ENCODE data around the gene BMP7. TPM values are rescaled to one million over a fixed set of nuclear protein-coding genes. Genes with fewer than 3 reads are reported as not detected.

The BMP7 gene
- total and polyA plus RNA-seq, 9 donors, result 0.07 to 19.4 (median 0.83) TPM

DNA sequence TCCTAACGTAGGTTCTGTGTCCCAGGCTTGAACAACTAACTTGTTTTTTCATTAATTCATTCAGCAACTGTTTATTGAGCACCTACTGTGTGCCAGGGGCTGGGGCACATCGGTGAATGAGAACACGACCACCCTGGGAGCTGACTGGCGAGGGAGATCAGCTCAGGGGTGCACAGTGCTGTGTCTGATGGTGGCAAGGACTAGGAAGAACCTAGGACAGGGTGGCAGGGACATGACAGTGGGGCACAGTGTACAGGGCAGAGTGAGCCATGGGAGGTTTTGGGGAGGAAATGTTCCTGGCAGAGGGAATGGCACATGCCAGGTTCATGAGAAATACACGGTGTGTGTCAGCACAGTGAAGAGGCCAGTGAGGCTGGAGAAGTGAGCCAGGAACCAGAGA, 76.7 kb downstream of the BMP7 start:
- no peak overlapping the region for H3K4me3 ChIP-seq
- no peaks in the 10 kb centered on the region for H3K27me3 ChIP-seq
- H3K27ac ChIP-seq, result no peak overlapping the region
- DNase-seq, result no peak
- TF ChIP-seq CTCF (IDR thresholded peaks at IDR 0.05) (no peak), POLR2A (IDR thresholded peaks at IDR 0.05) (no peak), EP300 (IDR thresholded peaks at IDR 0.05) (no peak)
- 82 to 87% (median 84%) methylated on average over 5 of the region's 5 CpGs for WGBS, 3 donors
- H3K9me3 ChIP-seq, result no peaks in the 10 kb centered on the region
- no peaks in the 10 kb centered on the region for H3K4me1 ChIP-seq (ENCODE audit: insufficient read depth)
- intact Hi-C loops (cut with DNase I), result no loop called here
- H3K36me3 ChIP-seq, result no peaks in the 10 kb centered on the region

GRCh38 chr20:57188576-57189079, 77.8 kb downstream of the BMP7 start:
- H3K9me3 ChIP-seq, result no peaks in the 10 kb centered on the region
- no peaks in the 10 kb centered on the region for H3K36me3 ChIP-seq
- TF ChIP-seq CTCF (IDR thresholded peaks at IDR 0.05), result no peak
- TF ChIP-seq EP300 (IDR thresholded peaks at IDR 0.05), result no peak
- no peak for TF ChIP-seq POLR2A (IDR thresholded peaks at IDR 0.05)
- H3K4me3 ChIP-seq, result no peak overlapping the region
- WGBS, 3 donors, result 76 to 81% (median 79%) methylated on average over 6 of the region's 6 CpGs
- H3K27ac ChIP-seq, result no peak overlapping the region
- no peak for DNase-seq
- no peaks in the 10 kb centered on the region for H3K27me3 ChIP-seq
- intact Hi-C loops (cut with DNase I), result no loop called here
- no peaks in the 10 kb centered on the region for H3K4me1 ChIP-seq (ENCODE audit: insufficient read depth)

DNA sequence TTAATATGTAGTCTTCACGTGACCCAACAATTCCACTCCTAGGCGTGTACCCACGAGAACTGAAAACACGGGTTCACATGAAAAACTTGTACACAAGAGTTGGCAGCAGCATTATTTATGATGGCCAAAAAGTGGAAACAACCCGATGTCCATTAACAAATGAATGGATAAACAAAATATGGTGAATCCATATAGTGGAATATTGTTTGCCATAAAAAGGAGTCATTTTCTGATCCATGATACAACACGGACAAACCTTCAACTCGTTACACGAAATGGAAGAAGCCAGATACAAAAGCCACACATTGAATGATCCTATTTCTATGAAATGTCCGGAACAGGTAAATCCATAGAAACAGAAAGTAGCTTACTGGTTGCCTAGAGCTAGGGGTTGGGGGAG, 78.4 kb downstream of the BMP7 start:
- intact Hi-C loops (cut with DNase I), result no loop called here

DNA sequence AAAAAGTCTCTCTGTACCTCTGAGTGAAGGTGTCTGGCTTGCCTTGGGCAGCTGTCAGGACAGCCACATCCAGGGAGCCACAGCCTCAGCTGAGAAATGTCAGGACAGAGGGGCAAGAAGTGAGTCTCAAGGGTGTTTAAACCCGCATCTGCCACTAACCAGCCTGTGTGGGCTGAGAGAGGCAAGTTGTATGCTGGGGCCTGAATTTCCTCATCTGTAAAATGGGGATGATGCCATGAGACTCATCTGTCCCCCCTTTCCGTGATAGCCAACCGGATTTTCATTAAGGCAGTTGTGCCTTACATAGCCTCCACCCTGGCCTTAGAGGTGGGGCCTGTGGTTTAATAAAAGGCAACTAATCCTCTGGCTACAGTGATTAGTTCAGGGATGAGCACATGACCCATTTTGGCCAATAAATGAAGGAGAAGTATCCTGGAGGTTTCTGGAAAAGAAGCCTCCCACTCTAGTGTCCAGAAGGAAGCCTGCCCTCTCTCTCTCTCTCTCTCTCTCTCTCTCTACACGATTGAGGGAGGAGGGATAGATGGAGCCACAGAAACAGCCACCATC, 79.3 kb downstream of the BMP7 start:
- intact Hi-C loops (cut with DNase I), result no loop called here
- TF ChIP-seq CTCF (IDR thresholded peaks at IDR 0.05) (no peak), POLR2A (IDR thresholded peaks at IDR 0.05) (no peak)
- no peak overlapping the region for H3K4me3 ChIP-seq

More for the DNA sequence above, 78.4 kb downstream of the BMP7 start:
- no peak for DNase-seq
- TF ChIP-seq EP300 (IDR thresholded peaks at IDR 0.05), result no peak
- TF ChIP-seq CTCF (IDR thresholded peaks at IDR 0.05), result no peak
- no peak for TF ChIP-seq POLR2A (IDR thresholded peaks at IDR 0.05)
- WGBS, 3 donors, result 83 to 94% (median 89%) methylated on average over 9 of the region's 9 CpGs
- H3K4me1 ChIP-seq (ENCODE audit: insufficient read depth), result no peaks in the 10 kb centered on the region
- no peak overlapping the region for H3K27ac ChIP-seq
- H3K4me3 ChIP-seq, result no peak overlapping the region
- no peaks in the 10 kb centered on the region for H3K9me3 ChIP-seq
- no peaks in the 10 kb centered on the region for H3K36me3 ChIP-seq
- H3K27me3 ChIP-seq, result no peaks in the 10 kb centered on the region

More for the DNA sequence above, 79.3 kb downstream of the BMP7 start:
- Histone ChIP-seq H3K27me3 (no peaks in the 10 kb centered on the region), H3K27ac (no peak overlapping the region), H3K36me3 (no peaks in the 10 kb centered on the region), H3K9me3 (no peaks in the 10 kb centered on the region), H3K4me1 (ENCODE audit: insufficient read depth) (no peaks in the 10 kb centered on the region)
- no peak for DNase-seq
- 78 to 87% (median 79%) methylated on average over 4 of the region's 4 CpGs for WGBS, 3 donors
